ENCODE data around the gene MINDY2. TPM values are rescaled to one million over a fixed set of nuclear protein-coding genes. Genes with fewer than 3 reads are reported as not detected.
"Not testable (repeated sequence)": the region's sequence is repeated elsewhere in the genome, so short reads cannot be mapped to it uniquely, and the experiment has no call there.

The MINDY2 gene
- total and polyA plus RNA-seq, 10 donors = 2.3 to 24.0 (median 17.7) TPM

DNA sequence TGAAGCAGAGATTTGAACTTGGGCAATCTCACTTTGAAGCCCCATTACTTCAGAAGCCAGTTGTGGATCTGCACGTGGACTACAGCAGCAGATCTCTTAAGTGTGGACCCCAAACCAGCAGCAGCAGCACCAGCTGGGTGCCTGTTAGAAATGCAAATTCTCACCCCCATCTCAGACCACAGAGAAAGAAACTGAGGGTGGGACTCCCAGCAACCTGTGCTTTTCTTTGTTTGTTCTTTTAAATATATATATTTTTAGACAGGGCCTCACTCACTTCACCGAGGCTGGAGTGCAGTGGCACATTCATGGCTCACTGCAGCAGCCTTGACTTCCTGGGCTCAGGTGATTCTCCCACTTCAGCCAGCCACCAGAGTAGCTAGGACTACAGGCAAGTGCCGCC is 109.2 kb downstream of the MINDY2 start:
- WGBS, 5 donors = 77 to 89% (median 82%) methylated on average over 3 of the region's 3 CpGs
- H3K9me3 ChIP-seq = no peaks in the 10 kb centered on the region
- intact Hi-C loops (cut with DNase I; ENCODE audit: low total_unique reads) = no loop called here
- H3K4me1 ChIP-seq = peaks cover 0 to 9% (median 0%) of the 10 kb centered on the region in 6 donors
- no peak overlapping the region for H3K4me3 ChIP-seq
- DNase-seq = no peak
- TF ChIP-seq POLR2AphosphoS5 (IDR thresholded peaks at IDR 0.05) (no peak), POLR2A (IDR thresholded peaks at IDR 0.05) (no peak)
- TF ChIP-seq, protein P1, sequence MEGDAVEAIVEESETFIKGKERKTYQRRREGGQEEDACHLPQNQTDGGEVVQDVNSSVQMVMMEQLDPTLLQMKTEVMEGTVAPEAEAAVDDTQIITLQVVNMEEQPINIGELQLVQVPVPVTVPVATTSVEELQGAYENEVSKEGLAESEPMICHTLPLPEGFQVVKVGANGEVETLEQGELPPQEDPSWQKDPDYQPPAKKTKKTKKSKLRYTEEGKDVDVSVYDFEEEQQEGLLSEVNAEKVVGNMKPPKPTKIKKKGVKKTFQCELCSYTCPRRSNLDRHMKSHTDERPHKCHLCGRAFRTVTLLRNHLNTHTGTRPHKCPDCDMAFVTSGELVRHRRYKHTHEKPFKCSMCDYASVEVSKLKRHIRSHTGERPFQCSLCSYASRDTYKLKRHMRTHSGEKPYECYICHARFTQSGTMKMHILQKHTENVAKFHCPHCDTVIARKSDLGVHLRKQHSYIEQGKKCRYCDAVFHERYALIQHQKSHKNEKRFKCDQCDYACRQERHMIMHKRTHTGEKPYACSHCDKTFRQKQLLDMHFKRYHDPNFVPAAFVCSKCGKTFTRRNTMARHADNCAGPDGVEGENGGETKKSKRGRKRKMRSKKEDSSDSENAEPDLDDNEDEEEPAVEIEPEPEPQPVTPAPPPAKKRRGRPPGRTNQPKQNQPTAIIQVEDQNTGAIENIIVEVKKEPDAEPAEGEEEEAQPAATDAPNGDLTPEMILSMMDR (IDR thresholded peaks at IDR 0.05 in 8 of 11, conservative IDR thresholded peaks at IDR 0.05 in 3 of 11) = no peak
- no peaks in the 10 kb centered on the region for H3K27me3 ChIP-seq (replicated peaks in 1 of 7)
- H3K27ac ChIP-seq = peak overlapping the region in 1 of 8 donors; percentile 3
- peaks cover 0 to 95% (median 79%) of the 10 kb centered on the region in 6 donors for H3K36me3 ChIP-seq

DNA sequence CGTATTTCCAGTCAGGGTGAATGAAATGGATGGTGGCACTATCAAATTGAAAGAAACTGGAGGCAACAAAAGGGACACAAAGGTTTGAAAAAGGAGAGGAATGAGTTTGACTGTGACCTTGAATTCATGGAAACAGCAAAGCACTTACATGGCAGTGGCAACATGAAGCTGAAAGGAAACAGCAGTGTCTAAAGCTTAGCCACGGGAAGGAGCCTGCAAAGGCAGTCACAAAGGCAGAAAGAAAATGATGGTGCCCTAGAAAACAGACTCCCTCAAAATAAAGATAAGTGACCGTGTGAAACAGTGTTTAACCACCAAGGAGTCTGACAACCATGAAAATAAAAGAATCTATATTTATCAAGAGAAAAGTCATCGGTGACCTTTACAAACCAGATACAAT is 111.1 kb downstream of the MINDY2 start:
- intact Hi-C loops (cut with DNase I; ENCODE audit: low total_unique reads) = no loop called here
- H3K4me1 ChIP-seq = peaks cover 0 to 9% (median 0%) of the 10 kb centered on the region in 6 donors
- TF ChIP-seq POLR2AphosphoS5 (IDR thresholded peaks at IDR 0.05) (no peak), POLR2A (IDR thresholded peaks at IDR 0.05) (no peak)
- TF ChIP-seq, protein P1 (IDR thresholded peaks at IDR 0.05 in 8 of 11, conservative IDR thresholded peaks at IDR 0.05 in 3 of 11) = no peak
- H3K27ac ChIP-seq = no peak overlapping the region
- peaks cover 0 to 100% (median 94%) of the 10 kb centered on the region in 6 donors for H3K36me3 ChIP-seq
- no peak for DNase-seq
- no peak overlapping the region for H3K4me3 ChIP-seq
- H3K27me3 ChIP-seq (replicated peaks in 1 of 7) = no peaks in the 10 kb centered on the region
- no peaks in the 10 kb centered on the region for H3K9me3 ChIP-seq
- 83 to 91% (median 85%) methylated on average over 4 of the region's 4 CpGs for WGBS, 5 donors

- intact Hi-C loops (cut with DNase I; ENCODE audit: low total_unique reads); H3K4me1 ChIP-seq; H3K27me3 ChIP-seq (replicated peaks in 1 of 7); H3K9me3 ChIP-seq; DNase-seq; H3K4me3 ChIP-seq: not testable (repeated sequence)
- peaks cover 0 to 100% (median 96%) of the 10 kb centered on the region in 6 donors for H3K36me3 ChIP-seq
- H3K27ac ChIP-seq = peak overlapping the region in 1 of 8 donors; percentile 0
- 74 to 92% (median 84%) methylated on average over 3 of the region's 3 CpGs for WGBS, 5 donors
Measured at GRCh38 chr15:58883926-58884325, 112.8 kb downstream of the MINDY2 start.

DNA sequence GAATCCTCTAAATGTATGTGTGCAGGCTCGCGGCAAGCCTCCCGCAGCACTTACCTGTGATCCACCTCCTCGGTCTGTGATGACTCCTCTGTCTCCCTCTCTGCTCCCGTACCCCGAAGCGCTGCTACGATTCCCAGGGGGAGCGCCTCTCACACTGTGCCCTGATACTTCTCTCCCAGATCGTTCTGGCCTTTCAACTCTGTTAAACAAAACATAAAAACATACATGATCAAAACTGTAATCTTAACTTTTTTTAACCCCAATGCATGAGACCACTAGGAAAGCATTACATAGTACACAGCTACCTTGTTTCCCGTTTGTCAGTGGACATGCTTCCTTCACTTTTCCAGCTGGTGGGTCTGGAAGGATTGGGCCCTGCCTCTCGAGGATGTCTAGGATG is 115.8 kb downstream of the MINDY2 start:
- H3K27me3 ChIP-seq (replicated peaks in 1 of 7) = no peaks in the 10 kb centered on the region
- intact Hi-C loops (cut with DNase I; ENCODE audit: low total_unique reads) = no loop called here
- no peak for DNase-seq
- H3K27ac ChIP-seq = no peak overlapping the region
- H3K4me1 ChIP-seq = no peaks in the 10 kb centered on the region
- no peaks in the 10 kb centered on the region for H3K9me3 ChIP-seq
- peaks cover 0 to 100% (median 95%) of the 10 kb centered on the region in 6 donors for H3K36me3 ChIP-seq
- 91 to 98% (median 97%) methylated on average over 12 of the region's 12 CpGs for WGBS, 5 donors
- no peak overlapping the region for H3K4me3 ChIP-seq
- TF ChIP-seq POLR2A (IDR thresholded peaks at IDR 0.05) (no peak), POLR2AphosphoS5 (IDR thresholded peaks at IDR 0.05) (no peak)
- TF ChIP-seq, protein P1 (IDR thresholded peaks at IDR 0.05 in 8 of 11, conservative IDR thresholded peaks at IDR 0.05 in 3 of 11) = no peak

DNA sequence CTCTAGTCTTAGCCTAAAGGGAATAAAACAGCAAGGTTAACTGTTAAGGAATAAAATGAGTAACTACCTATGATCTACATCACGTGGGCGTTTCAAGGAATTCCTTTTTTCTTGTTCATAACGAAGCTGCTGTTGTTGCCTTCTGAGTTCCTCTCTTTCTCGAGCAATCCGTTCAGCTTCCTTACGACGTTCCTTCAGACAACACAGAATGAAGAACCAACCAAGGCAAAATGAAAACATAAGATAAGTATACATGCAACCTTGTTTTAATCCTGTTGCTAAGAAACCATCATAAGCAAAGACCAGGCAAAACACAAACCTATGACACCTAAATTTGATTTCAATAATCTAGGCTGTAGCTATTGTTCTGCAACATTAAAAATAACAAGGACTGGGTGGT is 118.3 kb downstream of the MINDY2 start:
- H3K36me3 ChIP-seq = peaks cover 0 to 100% (median 95%) of the 10 kb centered on the region in 6 donors
- WGBS, 5 donors = 86 to 94% (median 87%) methylated on average over 7 of the region's 7 CpGs

More for the DNA sequence above, 118.3 kb downstream of the MINDY2 start:
- H3K9me3 ChIP-seq = no peaks in the 10 kb centered on the region
- H3K4me3 ChIP-seq = no peak overlapping the region
- H3K27me3 ChIP-seq (replicated peaks in 1 of 7) = no peaks in the 10 kb centered on the region
- TF ChIP-seq POLR2A (IDR thresholded peaks at IDR 0.05) (no peak), POLR2AphosphoS5 (IDR thresholded peaks at IDR 0.05) (no peak)
- TF ChIP-seq, protein P1 (IDR thresholded peaks at IDR 0.05 in 8 of 11, conservative IDR thresholded peaks at IDR 0.05 in 3 of 11) = no peak
- DNase-seq = no peak
- intact Hi-C loops (cut with DNase I; ENCODE audit: low total_unique reads) = no loop called here
- no peaks in the 10 kb centered on the region for H3K4me1 ChIP-seq
- no peak overlapping the region for H3K27ac ChIP-seq
